COLO829 (cell line): ENCODE measurements around the gene OR1M1.

Experiments
- DNase-seq: peaks from one replicate; pipeline ENCODE4 v3.0.0; 2012; ENCODE audit warnings: low spot score

The OR1M1 gene

GRCh38 chr19:9075064-9075949 lies 11.6 kb upstream of the OR1M1 start:
- peak; percentile 98 for DNase-seq

DNA sequence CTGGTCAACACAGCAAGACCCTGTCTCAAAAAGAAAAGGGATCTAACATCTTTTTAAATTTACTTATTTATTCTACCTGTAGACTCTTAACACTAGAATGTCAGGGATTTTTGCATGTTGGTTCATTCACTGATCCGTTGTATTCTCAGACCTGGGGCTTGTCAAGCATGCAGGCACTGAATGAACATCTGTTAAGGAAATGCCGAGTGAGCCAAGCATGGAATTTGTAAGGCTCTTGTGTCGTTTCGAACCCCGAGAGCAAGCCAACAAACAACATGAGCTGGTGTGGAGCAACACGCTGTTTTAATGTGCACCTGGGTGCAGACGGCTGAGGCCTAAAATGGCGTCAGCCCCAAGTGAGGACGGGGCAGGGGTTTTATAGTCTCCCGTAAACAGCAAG lies 10.0 kb upstream of the OR1M1 start:
- no peak for DNase-seq

GRCh38 chr19:9078651-9079050 lies 8.2 kb upstream of the OR1M1 start:
- no peak for DNase-seq

GRCh38 chr19:9107375-9107774 lies 20.5 kb downstream of the OR1M1 start, which contains the start of gene OR7G2:
Gene OR7G2 (minus strand): TSS chr19:9107475. CDS start chr19:9103243, 4,232 bp downstream.
- no peak for DNase-seq

- DNase-seq, result no peak
Observed at GRCh38 chr19:9109959-9110358, 23.1 kb downstream of the OR1M1 start.

GRCh38 chr19:9115307-9115813 lies 28.5 kb downstream of the OR1M1 start, which contains the start of gene OR7G1:
Gene OR7G1 (minus strand): TSS chr19:9115763. CDS start chr19:9115763, 0 bp downstream.
- no peak for DNase-seq

GRCh38 chr19:9116547-9116946 lies 29.7 kb downstream of the OR1M1 start:
- DNase-seq, result no peak

DNA sequence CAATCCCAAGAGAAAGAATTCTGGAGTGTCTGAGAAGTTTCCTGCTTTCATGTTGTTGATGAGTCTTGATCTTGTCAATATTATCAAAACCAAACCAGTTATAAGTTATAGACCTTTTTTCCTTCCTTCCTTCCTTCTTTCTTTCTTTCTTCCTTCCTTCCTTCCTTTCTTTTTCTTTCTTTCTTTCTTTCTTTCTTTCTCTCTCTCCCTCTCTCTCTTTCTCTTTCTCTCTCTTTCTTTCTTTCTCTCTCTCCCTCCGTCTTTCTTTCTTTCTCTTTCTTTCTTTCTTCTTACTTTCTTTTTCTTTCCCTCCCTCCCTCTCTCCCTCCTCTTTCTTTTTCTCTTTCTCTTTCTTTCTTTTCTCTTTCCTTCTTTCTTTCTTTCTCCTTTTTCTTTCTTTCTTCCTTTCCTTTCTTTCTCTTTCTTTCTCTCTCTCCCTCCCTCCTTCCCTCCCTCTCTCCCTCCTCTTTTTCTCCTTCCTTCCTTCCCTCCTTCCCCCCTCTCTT lies 40.1 kb downstream of the OR1M1 start, which contains the start of gene OR7G3:
TSS of gene OR7G3 (minus strand) at position 51 of the 506 bp plus-strand sequence. CDS start at position 51, 0 bp downstream.
- no peak for DNase-seq

GRCh38 chr19:9128171-9128570 lies 41.3 kb downstream of the OR1M1 start:
- no peak for DNase-seq

GRCh38 chr19:9130965-9131364 lies 44.1 kb downstream of the OR1M1 start:
- no peak for DNase-seq

DNA sequence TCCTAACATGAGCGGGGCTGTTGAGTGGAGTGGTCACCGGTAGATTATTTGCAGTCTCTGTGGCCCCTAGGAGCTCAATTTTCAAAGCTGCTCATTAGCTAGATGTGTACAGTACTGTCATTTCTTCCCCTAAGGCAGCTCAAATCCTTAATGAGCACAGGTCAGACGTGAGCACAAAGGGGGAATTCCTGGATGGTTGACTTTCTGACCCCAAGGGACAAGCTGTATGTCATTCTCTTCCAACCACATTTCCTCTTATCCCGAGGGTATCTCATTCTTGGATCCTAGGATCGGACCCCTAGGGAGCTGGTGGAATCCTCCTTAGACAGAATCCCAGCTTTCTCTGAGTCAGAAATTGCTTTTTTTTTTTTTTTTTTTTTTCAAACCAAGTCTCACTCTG lies 45.6 kb downstream of the OR1M1 start:
- no peak for DNase-seq

GRCh38 chr19:9139609-9140158 lies 52.8 kb downstream of the OR1M1 start:
- no peak for DNase-seq

DNA sequence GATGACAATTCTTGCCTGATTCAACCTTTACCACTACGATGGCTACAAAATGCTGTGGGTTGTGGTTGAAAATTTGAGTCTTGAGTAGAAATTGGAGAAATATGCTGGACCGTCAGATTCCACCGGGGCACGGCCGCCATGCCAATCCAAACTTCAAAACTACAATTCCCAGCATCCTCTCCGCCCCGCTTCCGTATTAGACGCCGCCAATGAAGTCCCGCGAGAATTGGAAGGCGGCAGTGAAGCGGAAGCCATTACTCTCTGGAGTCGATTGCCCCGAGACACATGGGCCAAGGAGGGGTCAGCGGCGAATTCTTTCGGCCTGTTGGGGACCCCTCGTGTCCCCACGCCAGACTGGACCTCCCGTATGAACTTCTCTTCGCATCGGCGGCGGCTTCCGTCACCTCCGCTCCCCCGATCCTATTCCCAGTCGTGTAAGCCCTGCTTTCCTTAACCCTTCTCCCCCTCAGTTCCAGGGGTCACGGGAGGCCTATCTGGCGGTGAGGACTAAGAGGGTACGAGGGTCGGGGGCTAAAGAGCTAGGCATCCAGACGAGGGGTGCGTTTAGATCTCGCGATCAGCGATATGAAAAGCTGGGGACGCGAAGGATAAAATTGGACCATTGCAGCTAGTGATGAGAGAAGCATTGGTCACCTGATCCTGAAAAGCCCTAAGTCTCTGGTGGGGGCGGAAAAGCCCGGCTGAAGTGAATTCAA lies 53.5 kb downstream of the OR1M1 start, which contains the start of gene ZNF317:
TSS of gene ZNF317 (plus strand) at position 239 of the 716 bp plus-strand sequence. CDS start 15,620 bp downstream, outside the sequence.
- DNase-seq, result peak; percentile 90

GRCh38 chr19:9144920-9145319 lies 58.1 kb downstream of the OR1M1 start:
- no peak for DNase-seq
